ENCODE data around the gene LHFPL3. TPM values are rescaled to one million over a fixed set of nuclear protein-coding genes. Genes with fewer than 3 reads are reported as not detected.
A peak's percentile ranks its signal among the peaks of the same experiment; 100 is the strongest.

The LHFPL3 gene
- total RNA-seq, 1 donor from 2014 or later = 0.30 TPM

DNA sequence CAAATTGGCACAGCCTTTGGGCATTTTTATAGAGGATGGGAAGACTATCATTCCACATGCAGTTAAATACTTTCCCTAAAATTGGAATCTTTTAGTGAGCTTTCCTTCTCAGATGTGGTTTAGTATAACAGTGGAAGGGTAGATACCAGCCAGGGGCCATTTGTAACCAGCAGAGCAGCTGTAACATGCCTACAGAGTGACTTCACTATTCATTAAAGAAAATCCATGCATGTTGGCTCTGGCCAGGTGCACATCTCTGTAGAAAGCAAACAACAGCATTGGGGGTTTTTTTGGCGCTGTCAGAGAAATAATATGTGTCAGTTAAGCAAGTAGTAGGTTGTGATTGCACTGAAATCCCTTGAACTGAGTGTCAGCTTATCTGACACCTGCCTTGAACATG, 115.6 kb downstream of the LHFPL3 start:
- Mint-ChIP-seq H3K36me3 (no peaks in the 10 kb centered on the region), H3K27ac (peak overlapping the region; percentile 8)
- TF ChIP-seq EZH2phosphoT487 (IDR thresholded peaks at IDR 0.05) (no peak), EZH2 (IDR thresholded peaks at IDR 0.05) (no peak)
- TF ChIP-seq, protein P1, sequence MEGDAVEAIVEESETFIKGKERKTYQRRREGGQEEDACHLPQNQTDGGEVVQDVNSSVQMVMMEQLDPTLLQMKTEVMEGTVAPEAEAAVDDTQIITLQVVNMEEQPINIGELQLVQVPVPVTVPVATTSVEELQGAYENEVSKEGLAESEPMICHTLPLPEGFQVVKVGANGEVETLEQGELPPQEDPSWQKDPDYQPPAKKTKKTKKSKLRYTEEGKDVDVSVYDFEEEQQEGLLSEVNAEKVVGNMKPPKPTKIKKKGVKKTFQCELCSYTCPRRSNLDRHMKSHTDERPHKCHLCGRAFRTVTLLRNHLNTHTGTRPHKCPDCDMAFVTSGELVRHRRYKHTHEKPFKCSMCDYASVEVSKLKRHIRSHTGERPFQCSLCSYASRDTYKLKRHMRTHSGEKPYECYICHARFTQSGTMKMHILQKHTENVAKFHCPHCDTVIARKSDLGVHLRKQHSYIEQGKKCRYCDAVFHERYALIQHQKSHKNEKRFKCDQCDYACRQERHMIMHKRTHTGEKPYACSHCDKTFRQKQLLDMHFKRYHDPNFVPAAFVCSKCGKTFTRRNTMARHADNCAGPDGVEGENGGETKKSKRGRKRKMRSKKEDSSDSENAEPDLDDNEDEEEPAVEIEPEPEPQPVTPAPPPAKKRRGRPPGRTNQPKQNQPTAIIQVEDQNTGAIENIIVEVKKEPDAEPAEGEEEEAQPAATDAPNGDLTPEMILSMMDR (IDR thresholded peaks at IDR 0.05) = no peak

DNA sequence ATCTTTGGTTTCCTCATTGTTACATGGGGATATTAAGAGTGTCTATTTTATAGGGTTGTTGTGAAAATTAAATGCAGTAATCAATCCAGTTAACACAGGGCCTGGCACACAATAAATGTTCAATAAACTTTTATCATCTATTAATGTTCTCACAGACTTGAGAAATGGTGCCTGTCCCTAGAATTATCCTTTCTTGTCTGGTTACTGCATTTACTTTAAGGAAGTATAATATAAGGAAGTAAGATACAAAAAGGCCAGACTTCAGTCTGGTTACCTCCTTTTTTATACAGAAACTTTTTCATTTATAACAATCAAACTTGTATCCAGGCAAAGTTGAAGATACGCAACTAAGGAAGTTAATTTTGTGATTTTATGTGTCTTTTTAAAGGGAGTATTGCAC, 117.0 kb downstream of the LHFPL3 start:
- Histone ChIP-seq H4K20me1 (ENCODE audit: low read depth) (no peaks in the 10 kb centered on the region), H3F3A (ENCODE audit: low read depth) (no peaks in the 10 kb centered on the region), H3K4me3 (no peak overlapping the region), H3K4me2 (no peak overlapping the region), H2AFZ (replicated peaks) (no peak overlapping the region), H3K27ac (no peak overlapping the region), H3K4me1 (no peaks in the 10 kb centered on the region), H3K9ac (no peak overlapping the region), H3K79me2 (ENCODE audit: low read depth) (no peaks in the 10 kb centered on the region), H3K9me3 (ENCODE audit: low read depth) (peaks cover 7% of the 10 kb centered on the region), H3K27me3 (no peaks in the 10 kb centered on the region), H3K36me3 (no peaks in the 10 kb centered on the region)
- Mint-ChIP-seq H3K36me3 (no peaks in the 10 kb centered on the region), H3K4me3 (no peak overlapping the region), H3K4me1 (peaks cover 34% of the 10 kb centered on the region), H3K9me3 (peaks cover 2% of the 10 kb centered on the region), H3K27ac (no peak overlapping the region), H3K27me3 (ENCODE audit: insufficient read depth, low read depth) (no peaks in the 10 kb centered on the region)
- no peak for TF ChIP-seq EZH2phosphoT487 (IDR thresholded peaks at IDR 0.05)
- DNase-seq (ENCODE audit: low spot score) = no peak

More for the DNA sequence above, 115.6 kb downstream of the LHFPL3 start:
- Histone ChIP-seq H3K4me3 (no peak overlapping the region), H3K79me2 (ENCODE audit: low read depth) (no peaks in the 10 kb centered on the region), H3K4me1 (no peaks in the 10 kb centered on the region), H3K36me3 (no peaks in the 10 kb centered on the region), H2AFZ (replicated peaks) (no peak overlapping the region), H4K20me1 (ENCODE audit: low read depth) (no peaks in the 10 kb centered on the region), H3K9ac (no peak overlapping the region), H3K9me3 (ENCODE audit: low read depth) (peaks cover 7% of the 10 kb centered on the region), H3K27ac (no peak overlapping the region), H3K27me3 (no peaks in the 10 kb centered on the region), H3K4me2 (no peak overlapping the region), H3F3A (ENCODE audit: low read depth) (no peaks in the 10 kb centered on the region)
- no peaks in the 10 kb centered on the region for H3K9me3 Mint-ChIP-seq
- no peak for DNase-seq (ENCODE audit: low spot score)
- H3K27me3 Mint-ChIP-seq (ENCODE audit: insufficient read depth, low read depth) = no peaks in the 10 kb centered on the region
- no peak overlapping the region for H3K4me3 Mint-ChIP-seq
- peaks cover 25% of the 10 kb centered on the region for H3K4me1 Mint-ChIP-seq

DNA sequence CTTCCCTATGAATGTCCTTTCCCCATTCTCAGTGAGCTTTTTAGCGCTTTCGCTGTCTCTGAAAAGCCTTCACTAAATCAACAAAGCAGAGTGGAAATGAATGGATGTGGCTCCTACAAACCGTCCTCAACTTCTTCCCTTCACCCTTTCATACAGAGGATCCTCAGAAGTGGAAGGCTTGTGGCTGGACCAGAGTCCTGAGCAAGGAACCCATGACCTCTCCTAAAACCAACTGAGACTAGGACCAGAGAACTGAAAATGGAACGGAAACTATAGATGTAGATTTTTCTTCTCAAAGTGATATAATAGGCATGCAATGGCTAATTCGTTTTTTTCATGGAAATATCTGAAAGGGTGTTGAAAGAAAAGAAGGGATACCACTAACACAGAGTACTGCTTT, 122.5 kb downstream of the LHFPL3 start:
- H3K9me3 Mint-ChIP-seq = peaks cover 9% of the 10 kb centered on the region
- H3K4me1 Mint-ChIP-seq = peaks cover 9% of the 10 kb centered on the region
- H4K20me1 ChIP-seq (ENCODE audit: low read depth) = no peaks in the 10 kb centered on the region
- H3K4me3 Mint-ChIP-seq = no peak overlapping the region
- DNase-seq (ENCODE audit: low spot score) = no peak
- H3K79me2 ChIP-seq (ENCODE audit: low read depth) = no peaks in the 10 kb centered on the region
- H3K4me1 ChIP-seq = no peaks in the 10 kb centered on the region
- no peak overlapping the region for H3K9ac ChIP-seq
- H2AFZ ChIP-seq (replicated peaks) = no peak overlapping the region
- no peaks in the 10 kb centered on the region for H3K27me3 ChIP-seq
- TF ChIP-seq, protein P1 (IDR thresholded peaks at IDR 0.05) = no peak
- TF ChIP-seq EZH2 (IDR thresholded peaks at IDR 0.05) (no peak), EZH2phosphoT487 (IDR thresholded peaks at IDR 0.05) (no peak)
- H3K27me3 Mint-ChIP-seq (ENCODE audit: insufficient read depth, low read depth) = no peaks in the 10 kb centered on the region
- no peaks in the 10 kb centered on the region for H3F3A ChIP-seq (ENCODE audit: low read depth)
- no peak overlapping the region for H3K4me2 ChIP-seq
- no peaks in the 10 kb centered on the region for H3K36me3 Mint-ChIP-seq
- no peak overlapping the region for H3K4me3 ChIP-seq
- no peak overlapping the region for H3K27ac Mint-ChIP-seq
- no peaks in the 10 kb centered on the region for H3K36me3 ChIP-seq
- no peak overlapping the region for H3K27ac ChIP-seq
- peaks cover 7% of the 10 kb centered on the region for H3K9me3 ChIP-seq (ENCODE audit: low read depth)

DNA sequence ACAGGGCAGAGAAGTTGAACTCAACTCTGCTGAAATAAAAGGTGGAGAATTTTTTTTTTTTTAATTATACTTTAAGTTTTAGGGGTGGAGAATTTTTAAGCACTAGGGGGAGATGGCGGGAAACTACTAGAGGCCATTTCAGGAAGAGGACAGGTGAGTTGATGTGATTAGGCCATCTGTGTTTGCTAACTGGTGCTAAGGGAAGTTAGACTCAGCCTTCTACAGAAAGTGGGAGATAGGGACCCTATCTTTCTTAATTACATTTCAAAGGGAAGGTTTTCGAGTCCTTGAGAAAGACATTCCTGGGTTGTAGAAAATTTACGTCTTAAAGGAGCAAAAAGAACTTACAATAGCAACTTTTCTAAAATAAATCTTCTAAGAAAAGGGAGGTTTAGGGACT, 124.8 kb downstream of the LHFPL3 start:
- H3K4me1 Mint-ChIP-seq = peaks cover 8% of the 10 kb centered on the region
- no peaks in the 10 kb centered on the region for H3K27me3 ChIP-seq
- H3K4me1 ChIP-seq = no peaks in the 10 kb centered on the region
- no peaks in the 10 kb centered on the region for H3F3A ChIP-seq (ENCODE audit: low read depth)
- H3K36me3 Mint-ChIP-seq = no peaks in the 10 kb centered on the region
- no peaks in the 10 kb centered on the region for H3K79me2 ChIP-seq (ENCODE audit: low read depth)
- H3K9me3 ChIP-seq (ENCODE audit: low read depth) = peaks cover 4% of the 10 kb centered on the region
- TF ChIP-seq EZH2 (IDR thresholded peaks at IDR 0.05) (no peak), EZH2phosphoT487 (IDR thresholded peaks at IDR 0.05) (no peak)
- TF ChIP-seq, protein P1 (IDR thresholded peaks at IDR 0.05) = no peak
- H3K4me2 ChIP-seq = no peak overlapping the region
- no peak overlapping the region for H2AFZ ChIP-seq (replicated peaks)
- H3K27ac ChIP-seq = no peak overlapping the region
- H3K4me3 ChIP-seq = no peak overlapping the region
- no peak overlapping the region for H3K27ac Mint-ChIP-seq
- no peak for DNase-seq (ENCODE audit: low spot score)
- H3K36me3 ChIP-seq = no peaks in the 10 kb centered on the region
- H3K9me3 Mint-ChIP-seq = peaks cover 9% of the 10 kb centered on the region
- H3K27me3 Mint-ChIP-seq (ENCODE audit: insufficient read depth, low read depth) = no peaks in the 10 kb centered on the region
- no peak overlapping the region for H3K4me3 Mint-ChIP-seq
- H3K9ac ChIP-seq = no peak overlapping the region
- no peaks in the 10 kb centered on the region for H4K20me1 ChIP-seq (ENCODE audit: low read depth)
